Heart left ventricle (tissue), 16 donors: Measurements from ENCODE around the gene CHRFAM7A. TPM values are rescaled to one million over a fixed set of nuclear protein-coding genes. Genes with fewer than 3 reads are reported as not detected.
"Not testable (repeated sequence)": the region's sequence is repeated elsewhere in the genome, so short reads cannot be mapped to it uniquely, and the experiment has no call there.

Experiments used
- ATAC-seq, 4 donors: fragments of 200-7000 bp; cut with Tn5 transposase; one replicate each; pipeline ENCODE4 v1.9.1; 2020 to 2022; ENCODE audit warnings: moderate library complexity in 4 of 4, mild to moderate bottlenecking in 3 of 4, moderate number of reproducible peaks in 1 of 4
- DNase-seq, 5 donors: peaks; one replicate each; pipeline ENCODE4 v3.0.0-alpha.2; 2020
- H3K27ac ChIP-seq, 12 donors: fragments of 200-600 bp; sonication (generic) in 4 of 12; one replicate each; pipeline versions ENCODE4 v1.5.0 to v1.8.0; 2016 to 2022; ENCODE audit warnings: mild to moderate bottlenecking in 2 of 12
- H3K27me3 ChIP-seq, 9 donors: fragments of 200-600 bp; sonication (generic) in 2 of 9; one replicate each; pipeline versions ENCODE4 v1.5.1 to v1.8.0; 2016 to 2022; ENCODE audit warnings: mild to moderate bottlenecking in 3 of 9
- H3K36me3 ChIP-seq, 9 donors: fragments of 200-600 bp; sonication (generic) in 2 of 9; one replicate each; pipeline versions ENCODE4 v1.5.0 to v1.8.0; 2018 to 2022; ENCODE audit warnings: mild to moderate bottlenecking in 2 of 9
- H3K4me1 ChIP-seq, 12 donors: fragments of 200-600 bp; sonication (generic) in 4 of 12; one replicate each; pipeline versions ENCODE4 v1.5.0 to v1.8.0; 2016 to 2022; ENCODE audit warnings: mild to moderate bottlenecking in 3 of 12
- H3K4me3 ChIP-seq, 12 donors: fragments of 200-600 bp; sonication (generic) in 4 of 12; one replicate each; pipeline versions ENCODE4 v1.5.0 to v1.8.0; 2017 to 2022; ENCODE audit warnings: mild to moderate bottlenecking in 9 of 12, moderate library complexity in 4 of 12
- H3K9me3 ChIP-seq, 12 donors: fragments of 200-600 bp; sonication (generic) in 4 of 12; one replicate each; pipeline versions ENCODE4 v1.5.0 to v1.8.0; 2016 to 2022; ENCODE audit warnings: mild to moderate bottlenecking in 1 of 12
- WGBS, 4 donors: extraction: QIAGEN DNeasy Blood & Tissue Kit in 2 of 4; methylation state at CpG; one replicate each; pipeline versions ENCODE4 v1.1.5 to v1.1.7; 2013 to 2018; 5-methylcytosine and 5-hydroxymethylcytosine counted together
- intact Hi-C, 10 donors: fragments of 100-400 bp; cut with DNase I; formaldehyde crosslinking; loops; one replicate each; pipeline versions ENCODE4 v1.11.1 to v1.14.2; 2022
- polyA plus RNA-seq, 2 donors: library from polyadenylated mRNA; stranded (reverse); fragments of 200-250 nt; gene quantifications; one replicate each; pipeline ENCODE4 v1.2.3, GENCODE V29; 2013
- total RNA-seq, 9 donors: library from RNA; depleted of rRNA in 2 of 9; stranded (reverse); fragments of >200 nt in 2 of 9; fragmentation: NEBNext Ultra II Directional in 3 of 9; extraction: Animal tissue kit (Norgen Biotek cat#: 25700) in 3 of 9; gene quantifications; one replicate each; pipeline versions ENCODE4 v1.1.0 to v1.2.4, GENCODE V29; 2016 to 2023
- donor health status: ischemic (EF 13 %, LVEDD 7.1; RV severe dilation, severe dysfunction).
- donor health status: healthy with polysubstance abuse.
- donor health status: DM: no; HTN: yes; CAD: no.
- donor health status: DM: no; HTN: no; CAD: no.
- donor health status: ischemic (EF 25% LVEDD 6.9; RV normal size, moderate dysfunction).
- donor health status: ischemic (EF 25% LVEDD 5.7; RV mildly dilated, moderate dysfunction).
- donor health status: healthy.
- donor health status: DM: yes; HTN: yes; CAD: no.
- donor health status: ischemic (EF 35%, LVEDD 5.7; RV mildly dilated, moderate dysfunction).
- donor health status: nonischemic (EF 11% LVEDD 7.7; RV severe dilation, severe dysfunction).
- donor health status: DM: yes; HTN: yes; CAD: no.
- donor health status: PGD.
- donor health status: ischemic (EF 29% LVEDD 5.4; RV normal size, mild dysfunction).
- donor health status: nonischemic (EF 23%, LVEDD 6.1; RV moderate dilation, normal function).

Gene CHRFAM7A
- total and polyA plus RNA-seq, 11 donors = 0.23 to 5.1 (median 0.91) TPM; not detected in 1

DNA sequence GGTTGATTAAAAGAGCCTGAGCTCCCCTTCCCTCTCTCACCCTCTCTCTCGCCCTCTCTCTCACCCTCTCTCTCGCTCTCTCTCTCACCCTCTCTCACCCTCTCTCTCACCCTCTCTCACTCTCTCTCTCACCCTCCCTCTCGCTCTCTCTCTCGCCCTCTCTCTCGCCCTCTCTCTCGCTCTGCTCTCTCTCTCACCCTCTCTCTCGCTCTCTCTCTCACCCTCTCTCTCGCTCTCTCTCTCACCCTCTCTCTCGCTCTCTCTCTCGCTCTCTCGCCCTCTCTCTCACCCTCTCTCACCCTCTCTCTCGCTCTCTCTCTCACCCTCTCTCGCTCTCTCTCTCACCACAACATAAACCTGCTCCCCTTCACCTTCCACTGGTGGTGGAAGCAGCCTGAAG, 67.2 kb downstream of the CHRFAM7A start:
- H3K27ac ChIP-seq, H3K4me1 ChIP-seq, H3K36me3 ChIP-seq, intact Hi-C loops, H3K9me3 ChIP-seq, H3K27me3 ChIP-seq, DNase-seq, H3K4me3 ChIP-seq: not testable (repeated sequence)
- WGBS, 4 donors = 69 to 81% (median 74%) methylated on average over 13 of the region's 13 CpGs
- peak in 2 of 4 donors; percentile 37 to 49 for ATAC-seq

GRCh38 chr15:30321063-30321462, 72.3 kb downstream of the CHRFAM7A start:
- H3K27me3 ChIP-seq, intact Hi-C loops, H3K4me3 ChIP-seq, H3K4me1 ChIP-seq, ATAC-seq, H3K36me3 ChIP-seq, H3K9me3 ChIP-seq, DNase-seq, H3K27ac ChIP-seq: not testable (repeated sequence)
- WGBS, 4 donors = no CpG with 5 or more reads among the region's 5 CpGs

DNA sequence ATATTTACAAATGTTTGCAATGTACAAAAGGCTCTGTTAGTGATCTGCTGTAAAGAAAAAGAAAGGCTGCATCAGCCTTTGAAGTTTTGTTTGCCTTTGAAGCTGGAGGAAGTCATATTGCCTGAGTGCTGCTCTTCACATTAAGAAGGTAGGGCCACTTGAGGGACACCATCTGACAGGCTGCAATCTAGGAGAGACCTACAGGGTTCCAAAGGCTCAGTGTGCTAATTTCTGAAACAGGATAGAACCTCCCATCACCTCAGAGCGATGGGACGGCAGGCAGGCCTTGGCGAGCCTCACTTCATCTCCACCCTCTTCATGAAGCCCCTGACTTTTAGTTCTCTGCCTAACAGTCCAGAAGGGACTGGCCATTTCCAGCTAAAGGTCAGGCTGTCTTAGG, 77.6 kb downstream of the CHRFAM7A start:
- DNase-seq, H3K36me3 ChIP-seq, H3K27ac ChIP-seq, H3K4me1 ChIP-seq, H3K27me3 ChIP-seq, H3K4me3 ChIP-seq, H3K9me3 ChIP-seq, ATAC-seq, intact Hi-C loops: not testable (repeated sequence)
- WGBS, 4 donors = no CpG with 5 or more reads among the region's 3 CpGs

DNA sequence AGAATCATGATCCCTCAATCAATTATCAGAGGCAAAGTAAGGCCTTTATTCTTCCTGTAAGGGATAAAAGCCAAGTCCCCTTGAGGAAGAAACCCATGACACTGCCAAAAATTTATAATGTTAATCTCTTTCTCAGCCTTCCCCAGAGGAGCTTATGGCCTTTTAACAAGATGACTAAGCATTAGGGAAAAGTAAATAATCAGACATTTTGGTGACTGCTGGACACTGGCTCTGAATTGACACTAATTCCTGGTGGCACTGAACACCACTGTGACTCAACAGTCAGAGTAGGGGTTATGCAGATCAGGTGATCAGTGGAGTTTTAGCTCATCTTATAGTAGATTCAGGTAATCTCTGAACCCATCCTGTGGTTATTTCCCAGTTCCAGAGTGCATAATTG, 82.8 kb downstream of the CHRFAM7A start:
- H3K27me3 ChIP-seq, intact Hi-C loops, H3K36me3 ChIP-seq, DNase-seq, H3K4me1 ChIP-seq, H3K27ac ChIP-seq, H3K9me3 ChIP-seq, H3K4me3 ChIP-seq, ATAC-seq: not testable (repeated sequence)

Other genes starting within 250 kb of the CHRFAM7A start
- gene GOLGA8R, start 20.7 kb upstream of the CHRFAM7A start, total RNA-seq = 1 to 10 TPM; 1.1 to 4.9 (median 1.9) TPM
- 1 to 10 TPM in 1 of 2 donors, under 1 TPM in 1; 0.76 to 3.2 TPM for gene GOLGA8R, start 20.7 kb upstream of the CHRFAM7A start, polyA plus RNA-seq
- 1 to 10 TPM in 4 of 9 donors, under 1 TPM in 2, not detected in 3; 0.37 to 4.4 (median 1.3) TPM for gene GOLGA8Q, start 158.5 kb upstream of the CHRFAM7A start, total RNA-seq
- gene GOLGA8Q, start 158.5 kb upstream of the CHRFAM7A start, polyA plus RNA-seq = 1 to 10 TPM in 1 of 2 donors, under 1 TPM in 1; 0.47 to 1.9 TPM
- gene GOLGA8H, start 210.5 kb upstream of the CHRFAM7A start, total RNA-seq = 1 to 10 TPM in 1 of 9 donors, under 1 TPM in 7, not detected in 1; 0.19 to 1.1 (median 0.53) TPM
- 1 to 10 TPM in 1 of 2 donors, under 1 TPM in 1; 0.57 to 1.3 TPM for gene GOLGA8H, start 210.5 kb upstream of the CHRFAM7A start, polyA plus RNA-seq